ENCODE data around the gene DKK3. TPM values are rescaled to one million over a fixed set of nuclear protein-coding genes. Genes with fewer than 3 reads are reported as not detected.

Gene DKK3
- total and polyA plus RNA-seq, 2 experiments from 2014 or later = 16.8 to 31.1 TPM

GRCh38 chr11:11961399-11962028 lies 46.9 kb downstream of the DKK3 start:
- Histone ChIP-seq H3K27ac (ENCODE audit: low read depth) (no peak overlapping the region), H2AFZ (no peak overlapping the region), H3K9me2 (ENCODE audit: insufficient read depth) (no peaks in the 10 kb centered on the region), H3K4me3 (no peak overlapping the region), H3K79me2 (replicated peaks; ENCODE audit: insufficient read depth) (no peaks in the 10 kb centered on the region), H3K27me3 (ENCODE audit: insufficient read depth) (no peaks in the 10 kb centered on the region), H3K4me2 (no peak overlapping the region), H3K4me1 (ENCODE audit: insufficient read depth) (0 out of 2 replicates have a peak, but pooled peaks cover 2% of the 10 kb centered on the region), H4K20me1 (replicated peaks; ENCODE audit: insufficient read depth) (no peaks in the 10 kb centered on the region), H3F3A (replicated peaks; ENCODE audit: low read depth) (no peaks in the 10 kb centered on the region), H3K36me3 (ENCODE audit: insufficient read depth) (no peaks in the 10 kb centered on the region)
- no peak; the same call in 2 of the 3 replicates for ATAC-seq
- Mint-ChIP-seq H3K9me3 (no peaks in the 10 kb centered on the region), H3K36me3 (ENCODE audit: low read depth) (peaks cover 4% of the 10 kb centered on the region; the same call in 1 of the 3 replicates), H3K27ac (no peak overlapping the region), H3K4me3 (no peak overlapping the region), H3K4me1 (peaks cover 3% of the 10 kb centered on the region; the same call in 2 of the 3 replicates), H3K27me3 (ENCODE audit: insufficient read depth, low read depth, poor library complexity) (peaks cover 8% of the 10 kb centered on the region)
- DNase-seq (ENCODE audit: low spot score) = peak; percentile 17
- no peak for TF ChIP-seq REST (IDR thresholded peaks at IDR 0.05; ENCODE audit: unreplicated experiment)
- no peak for TF ChIP-seq ZNF462 (CRISPR knock-in tag; IDR thresholded peaks at IDR 0.05)
- no peak for TF ChIP-seq ZNF331 (CRISPR knock-in tag; IDR thresholded peaks at IDR 0.05; ENCODE audit: low read depth)
- TF ChIP-seq STAT1 (IDR thresholded peaks at IDR 0.05; ENCODE audit: unreplicated experiment) = no peak
- TF ChIP-seq ETS1 (IDR thresholded peaks at IDR 0.05) = no peak
- no peak for TF ChIP-seq JUNB (IDR thresholded peaks at IDR 0.05; ENCODE audit: unreplicated experiment)
- no peak for TF ChIP-seq EZH2 (IDR thresholded peaks at IDR 0.05; ENCODE audit: low read depth, unreplicated experiment)
- TF ChIP-seq EZH2phosphoT487 (IDR thresholded peaks at IDR 0.05; ENCODE audit: unreplicated experiment) = no peak
- TF ChIP-seq CREB1 (CRISPR knock-in tag; IDR thresholded peaks at IDR 0.05; ENCODE audit: low read depth) = no peak
- no peak for TF ChIP-seq CTCF (conservative IDR thresholded peaks at IDR 0.05; ENCODE audit: low read depth in 2 of 2)
- no peak for TF ChIP-seq ZNF114 (CRISPR knock-in tag; IDR thresholded peaks at IDR 0.05)
- no peak for TF ChIP-seq NANOG (IDR thresholded peaks at IDR 0.05; ENCODE audit: borderline replicate concordance)
- no peak for TF ChIP-seq POLR2AphosphoS5 (IDR thresholded peaks at IDR 0.05; ENCODE audit: low read depth)
